KMS-11 (cell line): ENCODE data around the gene SETSIP.

ENCODE experiments used
- H2AFZ ChIP-seq: fragments of 200-600 bp; sonication (generic); 2 replicates; pipeline ENCODE4 v1.6.1; 2016; ENCODE audit warnings: antibody characterized with exemption, mixed run types, low read depth
- H3K27ac ChIP-seq: fragments of 200-600 bp; sonication (generic); 2 replicates; pipeline ENCODE4 v1.6.1; 2016; ENCODE audit warnings: mild to moderate bottlenecking, mixed run types
- H3K27me3 ChIP-seq: fragments of 200-600 bp; sonication (generic); 2 replicates; pipeline ENCODE4 v1.6.1; 2017; ENCODE audit warnings: mild to moderate bottlenecking, low read depth, mixed run types, moderate library complexity; ENCODE audit not compliant: insufficient read depth
- H3K36me3 ChIP-seq: fragments of 200-600 bp; sonication (generic); 2 replicates; pipeline ENCODE4 v1.6.1; 2017; ENCODE audit warnings: mild to moderate bottlenecking, mixed run types; ENCODE audit not compliant: insufficient read depth
- H3K4me1 ChIP-seq: fragments of 200-600 bp; sonication (generic); 2 replicates; pipeline ENCODE4 v1.6.1; 2016; ENCODE audit warnings: mild to moderate bottlenecking, low read depth, mixed run types; ENCODE audit not compliant: poor library complexity, severe bottlenecking
- H3K4me2 ChIP-seq: fragments of 200-600 bp; sonication (generic); 2 replicates; pipeline ENCODE4 v1.7.0; 2016; ENCODE audit warnings: mild to moderate bottlenecking, mixed run types
- H3K4me3 ChIP-seq: fragments of 200-600 bp; sonication (generic); IDR thresholded peaks from 2 replicates; pipeline ENCODE4 v1.6.1; 2017; ENCODE audit warnings: low read depth, low read length, mixed read lengths; ENCODE audit not compliant: insufficient read depth
- H3K79me2 ChIP-seq: fragments of 200-600 bp; sonication (generic); 2 replicates; pipeline ENCODE4 v1.6.1; 2016; ENCODE audit warnings: low read depth, mixed run types; ENCODE audit not compliant: insufficient read depth
- H3K9ac ChIP-seq: fragments of 200-600 bp; sonication (generic); 2 replicates; pipeline ENCODE4 v1.6.1; 2016; ENCODE audit warnings: mild to moderate bottlenecking, mixed run types
- H4K20me1 ChIP-seq: fragments of 200-600 bp; sonication (generic); 2 replicates; pipeline ENCODE4 v1.6.1; 2016; ENCODE audit warnings: mild to moderate bottlenecking, mixed run types; ENCODE audit not compliant: insufficient read depth
- TF ChIP-seq, protein P1 (sequence below): fragments of 200-600 bp; sonication (generic); conservative IDR thresholded peaks from 2 replicates; pipeline ENCODE4 v1.6.1; 2017; ENCODE audit warnings: low read depth, mild to moderate bottlenecking, antibody characterized with exemption, low read length, moderate library complexity, mixed read lengths

Gene SETSIP

GRCh38 chr1:92094595-92094994 is 19.4 kb upstream of the SETSIP start:
- Histone ChIP-seq H3K4me3 (no peak overlapping the region), H3K4me1 (no peaks in the 10 kb centered on the region), H3K79me2 (no peaks in the 10 kb centered on the region), H3K27ac (no peak overlapping the region), H3K4me2 (no peak overlapping the region), H2AFZ (no peak overlapping the region), H3K27me3 (no peaks in the 10 kb centered on the region), H3K9ac (no peak overlapping the region), H3K36me3 (no peaks in the 10 kb centered on the region), H4K20me1 (no peaks in the 10 kb centered on the region)
- TF ChIP-seq, protein P1, sequence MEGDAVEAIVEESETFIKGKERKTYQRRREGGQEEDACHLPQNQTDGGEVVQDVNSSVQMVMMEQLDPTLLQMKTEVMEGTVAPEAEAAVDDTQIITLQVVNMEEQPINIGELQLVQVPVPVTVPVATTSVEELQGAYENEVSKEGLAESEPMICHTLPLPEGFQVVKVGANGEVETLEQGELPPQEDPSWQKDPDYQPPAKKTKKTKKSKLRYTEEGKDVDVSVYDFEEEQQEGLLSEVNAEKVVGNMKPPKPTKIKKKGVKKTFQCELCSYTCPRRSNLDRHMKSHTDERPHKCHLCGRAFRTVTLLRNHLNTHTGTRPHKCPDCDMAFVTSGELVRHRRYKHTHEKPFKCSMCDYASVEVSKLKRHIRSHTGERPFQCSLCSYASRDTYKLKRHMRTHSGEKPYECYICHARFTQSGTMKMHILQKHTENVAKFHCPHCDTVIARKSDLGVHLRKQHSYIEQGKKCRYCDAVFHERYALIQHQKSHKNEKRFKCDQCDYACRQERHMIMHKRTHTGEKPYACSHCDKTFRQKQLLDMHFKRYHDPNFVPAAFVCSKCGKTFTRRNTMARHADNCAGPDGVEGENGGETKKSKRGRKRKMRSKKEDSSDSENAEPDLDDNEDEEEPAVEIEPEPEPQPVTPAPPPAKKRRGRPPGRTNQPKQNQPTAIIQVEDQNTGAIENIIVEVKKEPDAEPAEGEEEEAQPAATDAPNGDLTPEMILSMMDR = no peak

- Histone ChIP-seq H3K4me3 (no peak overlapping the region), H3K9ac (no peak overlapping the region), H4K20me1 (no peaks in the 10 kb centered on the region), H3K4me2 (no peak overlapping the region), H3K27me3 (no peaks in the 10 kb centered on the region), H3K79me2 (no peaks in the 10 kb centered on the region), H3K4me1 (no peaks in the 10 kb centered on the region), H2AFZ (no peak overlapping the region), H3K27ac (no peak overlapping the region), H3K36me3 (no peaks in the 10 kb centered on the region)
- TF ChIP-seq, protein P1 = no peak
Measured at GRCh38 chr1:92094090-92094489, 18.9 kb upstream of the SETSIP start.

GRCh38 chr1:92091625-92092024 is 16.4 kb upstream of the SETSIP start:
- H3K4me1 ChIP-seq = no peaks in the 10 kb centered on the region
- no peak overlapping the region for H2AFZ ChIP-seq
- no peak overlapping the region for H3K4me3 ChIP-seq
- H3K79me2 ChIP-seq = no peaks in the 10 kb centered on the region
- no peaks in the 10 kb centered on the region for H4K20me1 ChIP-seq
- no peak overlapping the region for H3K27ac ChIP-seq
- H3K36me3 ChIP-seq = no peaks in the 10 kb centered on the region
- no peak overlapping the region for H3K9ac ChIP-seq
- TF ChIP-seq, protein P1 = no peak
- H3K27me3 ChIP-seq = no peaks in the 10 kb centered on the region
- no peak overlapping the region for H3K4me2 ChIP-seq

GRCh38 chr1:92087542-92087941 is 12.3 kb upstream of the SETSIP start:
- no peaks in the 10 kb centered on the region for H3K36me3 ChIP-seq
- H3K27me3 ChIP-seq = no peaks in the 10 kb centered on the region
- H3K79me2 ChIP-seq = no peaks in the 10 kb centered on the region
- H3K4me3 ChIP-seq = no peak overlapping the region
- H3K4me1 ChIP-seq = no peaks in the 10 kb centered on the region
- no peak overlapping the region for H2AFZ ChIP-seq
- H3K4me2 ChIP-seq = no peak overlapping the region
- H4K20me1 ChIP-seq = no peaks in the 10 kb centered on the region
- no peak overlapping the region for H3K27ac ChIP-seq
- TF ChIP-seq, protein P1 = no peak
- no peak overlapping the region for H3K9ac ChIP-seq
